G401 (cell line): ENCODE measurements around the gene CDH18. TPM values are rescaled to one million over a fixed set of nuclear protein-coding genes. Genes with fewer than 3 reads are reported as not detected.

Experiments used
- DNase-seq: peaks from one replicate; pipeline ENCODE4 v3.0.0-alpha.2; 2015; ENCODE audit warnings: low spot score
- in situ Hi-C: cut with HindIII; loops from 2 replicates; pipeline ENCODE4 v1.10.0; 2016; ENCODE audit warnings: low sequenced_read_pairs, mixed read lengths
- total RNA-seq: library from RNA; depleted of rRNA; stranded (reverse); fragments of >200 nt; shearing (Covaris generic); gene quantifications from 2 replicates; pipeline ENCODE4 v1.2.3, GENCODE V29; 2014

CDH18 gene
- total RNA-seq, 1 experiment from 2014 or later = not detected

DNA sequence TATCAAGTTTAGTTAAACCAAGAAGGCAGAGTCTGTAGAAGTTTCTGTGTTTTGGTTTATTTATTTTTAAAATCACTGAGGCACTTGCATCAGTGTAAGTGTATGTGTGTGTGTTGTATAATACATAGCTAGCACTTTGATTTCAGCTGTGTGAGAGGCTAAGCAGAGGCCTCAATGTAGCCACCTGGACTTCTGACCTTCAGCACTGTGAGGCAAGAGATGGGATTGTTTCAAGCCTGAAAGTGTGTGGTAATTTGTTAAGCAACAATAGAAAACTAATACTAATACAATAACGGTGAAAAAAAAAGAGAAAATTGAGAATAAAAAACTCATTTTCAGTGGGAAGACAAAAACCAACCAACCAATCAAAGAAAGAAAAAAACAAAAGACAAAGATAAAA is 327.3 kb downstream of the CDH18 start:
- DNase-seq = no peak
- in situ Hi-C loops = no loop called here

GRCh38 chr5:19655627-19656026 is 332.4 kb downstream of the CDH18 start:
- in situ Hi-C loops = no loop called here
- no peak for DNase-seq

DNA sequence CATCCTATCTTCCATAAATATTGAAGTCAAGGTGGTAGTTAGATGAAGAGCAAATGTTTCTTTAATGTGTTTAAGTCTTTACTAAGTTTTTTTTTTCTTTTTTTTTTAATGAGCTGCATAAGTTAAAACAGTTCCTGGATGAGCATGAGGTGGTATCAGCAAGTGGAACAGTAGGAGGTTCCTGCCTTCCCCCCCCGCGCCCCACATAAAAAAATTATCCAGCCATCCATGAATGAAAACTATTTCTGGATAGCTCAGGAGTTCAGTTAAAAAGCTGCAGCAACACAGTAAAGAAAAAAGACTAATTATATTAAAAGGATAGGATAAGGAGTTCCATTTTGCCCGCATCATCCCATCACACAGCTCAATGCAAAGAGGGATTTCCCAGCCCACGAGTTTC is 349.5 kb downstream of the CDH18 start:
- peak; percentile 76 for DNase-seq
- in situ Hi-C loops = no loop called here

- DNase-seq = no peak
- in situ Hi-C loops = no loop called here
Measured at GRCh38 chr5:19630876-19631275, 357.1 kb downstream of the CDH18 start.

DNA sequence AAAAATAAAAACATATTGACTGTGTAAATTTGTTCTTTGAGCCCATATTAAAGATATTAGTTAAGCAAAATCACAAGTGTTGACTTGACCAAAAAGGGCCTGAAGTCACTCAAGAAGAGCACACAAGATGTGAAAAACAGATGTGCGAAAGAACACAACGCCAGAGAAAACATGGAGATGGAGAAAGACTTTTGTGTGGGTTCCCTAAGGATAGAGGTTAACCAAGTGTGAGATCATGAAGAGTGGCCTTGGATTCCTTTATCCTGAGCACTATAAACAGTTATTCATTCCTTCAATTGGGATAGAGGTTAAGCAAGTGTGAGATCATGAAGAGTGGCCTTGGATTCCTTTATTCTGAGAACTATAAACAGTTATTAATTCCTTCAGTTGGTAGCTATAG is 361.8 kb downstream of the CDH18 start:
- no peak for DNase-seq
- in situ Hi-C loops = no loop called here

DNA sequence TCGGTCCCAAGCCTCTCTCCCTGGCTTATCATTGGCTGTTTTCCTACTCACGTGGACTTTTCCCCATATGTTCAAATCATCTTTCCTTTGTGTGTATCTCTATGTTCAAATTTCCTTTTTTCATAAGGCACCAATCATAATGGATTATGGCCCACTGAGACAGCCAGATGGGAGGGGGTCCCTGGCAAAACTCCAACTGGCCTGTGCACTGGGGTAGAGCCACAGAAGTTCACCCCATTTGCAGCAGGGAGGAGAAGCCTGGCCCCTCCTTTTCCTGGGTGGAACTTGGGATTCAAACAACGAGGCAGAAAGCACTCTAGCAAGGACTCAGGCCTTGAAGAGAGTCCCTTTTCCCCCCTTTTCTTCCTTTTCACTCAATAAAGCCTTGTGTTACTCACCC is 362.4 kb downstream of the CDH18 start:
- no peak for DNase-seq
- in situ Hi-C loops = no loop called here

GRCh38 chr5:19619571-19619970 is 368.4 kb downstream of the CDH18 start:
- in situ Hi-C loops = no loop called here

GRCh38 chr5:19616701-19617215 is 371.2 kb downstream of the CDH18 start:
- DNase-seq = no peak
- in situ Hi-C loops = no loop called here

More at GRCh38 chr5:19619571-19619970, 368.4 kb downstream of the CDH18 start:
- no peak for DNase-seq

GRCh38 chr5:19615661-19616060 is 372.3 kb downstream of the CDH18 start:
- in situ Hi-C loops = no loop called here
- DNase-seq = no peak

GRCh38 chr5:19615071-19615470 is 372.9 kb downstream of the CDH18 start:
- in situ Hi-C loops = no loop called here

DNA sequence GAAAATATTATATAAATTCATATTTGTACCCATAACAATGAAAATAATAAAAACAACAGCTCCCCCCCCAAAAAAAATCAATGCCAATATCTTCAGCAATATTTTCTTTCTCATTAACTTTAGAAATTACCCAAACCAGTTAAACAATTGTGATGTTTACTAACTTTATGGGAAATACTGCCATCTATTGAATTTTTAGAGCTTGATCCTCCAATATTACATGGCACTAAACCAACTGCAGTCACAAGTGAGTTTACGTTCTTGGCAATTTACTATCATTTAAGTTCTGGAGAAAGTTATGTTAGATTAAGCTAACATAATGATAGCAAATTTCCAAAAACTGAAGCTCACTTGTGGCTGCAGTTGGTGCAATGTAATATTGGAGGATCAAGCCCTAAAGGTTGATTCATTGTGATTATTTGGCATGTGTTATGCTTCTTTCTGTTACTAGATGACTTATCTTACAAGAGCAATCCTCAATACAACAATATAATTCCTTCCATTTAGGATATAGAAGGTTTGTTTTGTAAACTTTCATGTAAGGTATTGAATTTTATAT is 379.5 kb downstream of the CDH18 start:
- in situ Hi-C loops = no loop called here
- no peak for DNase-seq

More at GRCh38 chr5:19615071-19615470, 372.9 kb downstream of the CDH18 start:
- DNase-seq = no peak

GRCh38 chr5:19605846-19606407 is 382.1 kb downstream of the CDH18 start:
- in situ Hi-C loops = no loop called here
- no peak for DNase-seq

DNA sequence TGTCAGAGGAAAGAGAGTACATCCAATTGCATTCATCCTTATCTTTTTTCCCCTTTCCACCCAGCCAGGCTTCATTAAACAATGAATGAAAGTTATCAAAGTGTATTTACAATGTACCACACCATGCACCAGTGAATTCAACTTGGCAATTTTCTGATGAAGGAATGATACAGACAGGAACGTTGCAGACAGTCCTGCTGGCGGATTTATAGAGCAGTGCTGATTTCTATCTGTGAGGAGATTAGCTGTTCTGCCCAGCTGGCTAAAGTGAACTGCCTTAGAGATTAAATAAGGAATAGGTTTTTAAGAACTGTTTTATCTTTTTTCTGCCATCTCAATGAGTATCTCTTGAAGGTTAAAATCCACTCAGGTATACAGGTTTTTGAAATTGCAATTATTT is 403.9 kb downstream of the CDH18 start:
- in situ Hi-C loops = no loop called here
- peak; percentile 31 for DNase-seq

GRCh38 chr5:19577882-19578281 is 410.1 kb downstream of the CDH18 start:
- DNase-seq = no peak
- in situ Hi-C loops = no loop called here

GRCh38 chr5:19568004-19568403 is 420.0 kb downstream of the CDH18 start:
- DNase-seq = no peak
- in situ Hi-C loops = no loop called here

DNA sequence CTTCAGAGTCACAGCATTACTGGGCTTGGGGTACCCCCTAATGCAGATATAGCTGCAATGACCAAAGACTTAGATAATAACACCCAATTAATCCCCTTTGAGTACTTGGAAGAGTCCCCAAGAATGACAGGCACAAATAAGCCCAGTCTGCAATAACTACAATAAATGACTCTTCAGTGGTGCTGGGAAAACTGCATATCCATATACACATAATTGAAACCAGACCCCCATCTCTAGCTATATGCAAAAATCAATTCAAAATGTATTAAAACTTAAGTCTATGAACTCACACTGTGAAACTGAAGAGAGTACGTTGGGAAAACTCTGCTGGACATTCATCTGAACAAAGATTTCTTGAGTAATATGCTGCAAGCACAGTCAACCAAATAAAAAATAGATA is 422.5 kb downstream of the CDH18 start:
- in situ Hi-C loops = no loop called here
- no peak for DNase-seq

DNA sequence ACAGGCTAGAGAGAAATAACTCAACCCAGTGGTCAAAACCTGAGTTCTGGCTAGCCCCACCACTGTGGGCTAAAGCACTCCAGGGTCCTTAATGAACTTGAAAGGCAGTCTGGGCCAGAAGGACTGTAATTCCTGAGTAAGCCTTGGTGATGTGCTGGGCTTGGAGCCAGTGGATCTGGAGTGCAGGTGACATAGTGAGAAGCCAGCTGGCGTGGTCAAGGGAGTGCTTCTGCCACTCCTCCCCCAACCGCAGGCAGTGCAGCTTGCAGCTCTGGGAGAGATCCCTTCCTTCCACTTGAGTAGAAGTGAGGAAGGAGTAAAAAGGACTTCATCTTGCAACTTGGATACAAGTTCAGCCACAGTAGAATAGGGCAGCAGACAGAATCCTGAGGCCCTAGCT is 424.0 kb downstream of the CDH18 start:
- in situ Hi-C loops = no loop called here
- DNase-seq = peak; percentile 90

DNA sequence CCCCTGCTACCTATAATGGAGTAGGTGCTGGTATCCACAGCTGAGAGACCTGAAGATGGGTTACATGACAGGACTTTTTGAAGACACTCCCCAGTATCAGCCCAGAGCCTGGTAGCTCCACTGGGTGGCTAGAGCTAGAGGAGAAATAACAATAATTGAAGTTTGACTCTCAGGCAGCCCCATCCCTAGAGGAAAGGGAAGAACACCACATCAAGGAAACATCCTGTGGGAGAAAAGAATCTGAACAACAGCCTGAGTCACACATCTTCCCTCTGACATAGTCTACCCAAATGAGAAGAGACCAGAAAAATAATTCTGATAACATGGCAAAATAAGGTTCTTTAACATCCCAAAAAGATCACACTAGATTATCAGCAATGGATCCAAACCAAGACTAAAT is 432.1 kb downstream of the CDH18 start:
- in situ Hi-C loops = no loop called here
- no peak for DNase-seq

DNA sequence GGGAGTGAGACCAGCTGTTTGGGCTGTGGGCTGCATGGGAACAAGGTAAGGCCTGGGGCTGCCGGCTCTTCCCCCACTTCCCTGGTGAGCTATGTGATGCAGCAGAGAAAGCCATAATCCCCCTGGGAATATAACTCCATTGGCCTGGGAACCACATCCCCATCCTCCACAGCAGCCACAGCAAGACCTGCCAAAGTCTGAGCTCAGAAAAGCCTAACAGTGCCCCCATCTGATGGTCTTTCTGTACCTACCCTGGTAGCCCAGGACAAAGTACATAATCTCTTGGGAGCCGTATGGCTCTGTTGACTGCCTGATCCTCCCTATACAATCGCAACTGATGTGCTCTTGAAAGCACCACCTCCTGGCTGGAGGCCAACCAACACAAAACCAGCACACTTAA is 432.6 kb downstream of the CDH18 start:
- DNase-seq = no peak
- in situ Hi-C loops = no loop called here

DNA sequence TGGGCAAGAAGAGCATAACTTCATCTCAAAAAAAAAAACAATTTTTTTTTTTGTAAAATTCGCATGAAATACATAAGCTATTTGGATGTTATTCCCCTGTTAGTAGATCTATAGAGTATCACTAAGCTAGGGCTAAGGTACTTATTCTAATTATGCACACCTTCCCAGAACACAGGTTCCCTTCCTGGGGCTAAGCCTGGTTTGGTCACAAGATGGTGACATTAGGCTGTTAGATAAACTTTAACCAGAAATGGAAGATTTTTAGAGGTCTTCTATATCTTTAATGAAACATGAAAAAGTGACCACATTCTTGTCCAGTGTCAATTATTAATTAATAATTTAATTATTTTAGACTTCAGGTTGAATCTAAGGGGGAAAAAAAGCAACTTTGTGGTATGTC is 433.5 kb downstream of the CDH18 start:
- in situ Hi-C loops = no loop called here
- DNase-seq = no peak

GRCh38 chr5:19547640-19548039 is 440.4 kb downstream of the CDH18 start:
- no peak for DNase-seq
- in situ Hi-C loops = no loop called here
